CD4-positive, alpha-beta T cell treated with Interleukin-1 beta for 1 hour (primary cell): ENCODE results near the gene AVP.
"Not testable (repeated sequence)": the region's sequence is repeated elsewhere in the genome, so short reads cannot be mapped to it uniquely, and the experiment has no call there.

Source experiments
- DNase-seq, 2 donors: peaks; one replicate each; pipeline ENCODE4 v3.0.0-alpha.2; 2020 to 2022

The AVP gene, protein sequence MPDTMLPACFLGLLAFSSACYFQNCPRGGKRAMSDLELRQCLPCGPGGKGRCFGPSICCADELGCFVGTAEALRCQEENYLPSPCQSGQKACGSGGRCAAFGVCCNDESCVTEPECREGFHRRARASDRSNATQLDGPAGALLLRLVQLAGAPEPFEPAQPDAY

DNA sequence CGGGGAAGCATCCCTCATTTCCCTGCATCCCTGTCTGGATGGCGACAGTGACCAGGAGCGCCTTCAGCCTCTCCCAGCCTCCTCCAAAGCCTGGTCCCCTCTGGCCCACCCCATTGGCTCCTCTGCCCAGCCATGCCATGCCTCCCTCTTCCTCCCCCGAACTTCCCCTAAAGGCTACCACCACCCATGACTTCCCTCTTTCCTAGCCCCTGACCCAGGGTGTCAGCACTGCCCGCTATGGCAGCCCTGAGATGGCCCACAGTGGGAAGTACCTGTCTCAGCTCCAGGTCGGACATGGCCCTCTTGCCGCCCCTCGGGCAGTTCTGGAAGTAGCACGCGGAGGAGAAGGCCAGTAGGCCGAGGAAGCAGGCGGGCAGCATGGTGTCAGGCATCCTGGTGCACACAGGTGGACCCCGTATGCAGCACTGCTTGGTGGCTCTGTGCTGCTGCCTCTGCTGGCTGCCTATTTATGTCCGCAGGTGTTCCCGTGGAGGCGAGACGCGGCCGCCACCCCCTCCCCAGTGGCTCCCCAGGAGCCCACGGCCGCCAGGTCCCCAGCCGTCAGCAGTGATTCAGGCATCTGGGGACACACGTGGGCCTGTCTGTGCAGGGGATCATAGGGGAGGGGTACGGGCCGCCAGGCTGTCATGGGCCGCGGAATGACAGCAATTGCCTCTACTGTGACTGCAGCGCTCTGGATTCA lies at the start of gene AVP:
Gene AVP (minus strand): TSS at position 442 of the 703 bp plus-strand sequence. CDS start 50 bp downstream, at position 392.
- no peak for DNase-seq

DNA sequence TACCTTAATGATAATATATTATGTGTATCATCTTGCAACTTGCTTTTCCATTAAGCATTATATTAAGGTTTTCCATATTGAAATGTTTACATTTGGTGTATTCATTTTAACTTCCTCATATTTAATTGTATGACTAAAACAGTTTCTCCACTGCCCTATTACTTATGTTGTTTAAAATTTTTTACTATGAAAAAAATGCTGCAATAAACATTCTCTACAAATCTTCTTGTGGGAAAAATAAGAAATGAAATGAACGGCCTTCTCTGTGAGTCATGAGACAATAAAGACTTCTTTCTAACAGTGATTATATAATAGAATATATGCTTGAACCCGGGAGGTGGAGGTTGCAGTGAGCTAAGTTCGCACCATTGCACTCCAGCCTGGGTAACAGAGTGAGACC lies 49.6 kb upstream of the AVP start:
- DNase-seq: no peak

DNA sequence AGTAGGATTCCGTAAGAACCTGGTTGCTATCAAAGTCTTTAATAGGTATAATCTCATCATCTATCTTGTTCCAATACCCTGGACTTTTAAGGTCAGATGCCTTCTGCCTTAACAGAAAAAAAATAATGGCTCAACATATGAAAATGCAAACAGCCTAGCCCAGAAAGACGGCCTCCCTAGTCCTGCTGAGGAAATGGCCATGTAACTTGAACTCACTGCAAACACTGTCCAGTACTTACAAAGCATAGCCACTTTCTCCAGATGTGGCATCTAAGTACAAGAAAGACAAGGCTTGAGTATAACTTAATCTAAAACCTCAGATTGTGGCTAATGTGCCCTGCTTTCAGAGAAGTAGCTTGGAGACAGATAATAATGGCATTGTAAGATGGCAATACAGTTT lies 48.6 kb upstream of the AVP start:
- DNase-seq: no peak

DNA sequence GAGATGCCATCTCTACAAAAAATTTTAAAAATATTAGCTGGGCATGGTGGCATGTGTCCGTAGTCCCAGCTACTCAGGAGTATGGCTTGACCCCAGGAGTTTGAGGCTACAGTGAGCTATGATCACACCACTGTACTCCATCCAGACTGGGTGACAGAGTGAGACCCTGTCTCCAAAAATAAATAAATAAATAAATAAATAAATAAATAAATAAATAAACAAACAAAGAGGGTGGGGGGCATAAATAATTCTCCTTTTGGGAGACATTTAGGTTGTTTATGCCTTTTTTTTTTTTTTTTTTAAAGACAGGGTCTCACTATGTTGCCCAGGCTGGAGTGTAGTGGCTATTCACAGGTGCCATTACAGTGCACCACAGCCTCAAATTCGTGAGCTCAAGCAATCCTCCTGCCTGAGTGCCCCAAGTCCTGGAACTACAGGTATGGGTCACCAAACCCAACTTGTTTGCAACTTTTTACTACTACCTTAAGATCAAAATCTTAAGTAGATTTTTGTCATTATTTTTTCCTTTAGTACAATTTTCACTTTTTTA lies 45.6 kb upstream of the AVP start:
- DNase-seq: no peak

DNA sequence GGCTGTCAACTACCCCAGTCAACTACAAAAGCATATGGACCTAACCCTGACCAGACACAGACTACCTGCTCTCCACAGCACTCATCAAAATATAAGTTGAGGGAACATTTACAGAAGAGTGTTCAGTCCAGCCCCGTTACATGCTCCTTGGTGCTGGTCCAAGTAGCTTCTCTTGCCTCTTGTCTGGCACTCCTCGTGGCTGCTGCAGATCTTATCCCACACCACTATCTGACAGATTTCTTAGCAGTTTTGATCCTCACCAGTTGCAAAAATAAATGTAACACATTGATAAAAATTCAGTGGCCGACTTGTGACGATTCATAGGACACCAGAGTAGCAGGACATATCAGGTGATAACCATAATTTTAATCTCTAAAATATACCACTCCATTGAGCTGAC lies 44.6 kb upstream of the AVP start:
- no peak for DNase-seq

DNA sequence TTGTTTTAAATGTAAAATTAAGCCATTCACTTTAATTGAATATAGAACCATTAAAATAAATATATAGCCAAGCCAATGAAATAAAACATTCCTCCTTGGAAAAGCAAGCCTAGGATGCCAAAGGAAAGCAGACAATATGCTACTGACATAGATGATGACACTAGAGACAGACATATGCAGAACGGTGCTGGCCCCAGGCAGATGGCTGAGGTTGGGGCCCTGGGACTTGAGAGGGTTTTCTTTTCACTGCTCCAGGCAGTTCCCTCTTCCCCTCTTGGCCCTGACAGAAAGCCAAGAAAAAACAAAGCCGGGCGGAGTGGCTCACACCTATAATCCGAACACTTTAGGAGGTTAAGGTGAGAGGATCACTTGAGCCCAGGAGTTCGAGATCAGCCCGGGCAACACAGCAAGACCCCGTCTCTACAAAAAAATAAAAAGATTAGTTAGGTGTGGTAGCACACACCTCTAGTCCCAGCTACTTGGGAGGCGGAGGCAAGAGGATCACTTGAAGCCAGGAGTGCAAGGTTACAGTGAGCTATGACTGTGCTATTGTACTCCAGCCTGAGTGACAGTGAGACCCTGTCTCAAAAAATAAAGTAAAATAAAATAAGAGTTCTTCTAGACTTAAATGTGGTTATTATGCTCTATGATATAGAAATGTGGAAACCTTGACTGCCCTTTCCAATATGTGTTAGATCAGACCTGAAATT lies 43.9 kb upstream of the AVP start:
- no peak for DNase-seq

DNA sequence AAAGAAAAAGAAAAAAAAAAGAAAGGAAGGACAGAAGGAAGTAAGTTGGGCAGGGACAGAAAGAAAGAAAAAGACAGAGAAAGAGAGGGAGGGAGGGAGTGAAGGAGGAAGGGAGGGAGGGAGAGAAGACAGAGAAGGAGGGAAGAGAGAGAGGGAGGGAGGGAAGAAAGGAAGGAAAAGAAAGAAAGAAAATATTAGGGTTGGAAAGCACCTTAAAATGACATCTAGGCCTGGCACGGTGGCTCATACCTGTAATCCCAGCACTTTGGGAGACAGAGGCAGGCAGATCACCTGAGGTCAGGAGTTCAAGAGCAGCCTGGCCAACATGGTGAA lies 42.0 kb upstream of the AVP start:
- no peak for DNase-seq

DNA sequence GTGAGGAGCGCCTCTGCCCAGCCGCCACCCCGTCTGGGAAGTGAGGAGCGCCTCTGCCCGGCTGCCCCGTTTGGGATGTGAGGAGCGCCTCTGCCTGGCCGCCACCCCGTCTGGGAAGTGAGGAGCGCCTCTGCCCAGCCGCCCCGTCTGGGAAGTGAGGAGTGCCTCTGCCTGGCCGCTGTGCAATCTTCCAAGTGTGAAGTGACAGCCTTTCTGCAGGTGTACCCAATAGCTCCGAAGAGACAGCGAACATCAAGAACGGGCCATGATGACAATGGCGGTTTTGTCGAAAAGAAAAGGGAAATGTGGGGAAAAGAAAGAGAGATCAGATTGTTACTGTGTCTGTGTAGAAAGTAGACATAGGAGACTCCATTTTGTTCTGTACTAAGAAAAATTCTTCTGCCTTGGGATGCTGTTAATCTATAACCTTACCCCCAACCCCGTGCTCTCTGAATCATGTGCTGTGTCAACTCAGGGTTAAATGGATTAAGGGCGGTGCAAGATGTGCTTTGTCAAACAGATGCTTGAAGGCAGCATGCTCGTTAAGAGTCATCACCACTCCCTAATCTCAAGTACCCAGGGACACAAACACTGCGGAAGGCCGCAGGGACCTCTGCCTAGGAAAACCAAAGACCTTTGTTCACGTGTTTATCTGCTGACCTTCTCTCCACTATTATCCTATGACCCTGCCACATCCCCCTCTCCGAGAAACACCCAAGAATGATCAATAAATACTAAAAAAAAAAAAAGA lies 41.4 kb upstream of the AVP start:
- DNase-seq: not testable (repeated sequence)

DNA sequence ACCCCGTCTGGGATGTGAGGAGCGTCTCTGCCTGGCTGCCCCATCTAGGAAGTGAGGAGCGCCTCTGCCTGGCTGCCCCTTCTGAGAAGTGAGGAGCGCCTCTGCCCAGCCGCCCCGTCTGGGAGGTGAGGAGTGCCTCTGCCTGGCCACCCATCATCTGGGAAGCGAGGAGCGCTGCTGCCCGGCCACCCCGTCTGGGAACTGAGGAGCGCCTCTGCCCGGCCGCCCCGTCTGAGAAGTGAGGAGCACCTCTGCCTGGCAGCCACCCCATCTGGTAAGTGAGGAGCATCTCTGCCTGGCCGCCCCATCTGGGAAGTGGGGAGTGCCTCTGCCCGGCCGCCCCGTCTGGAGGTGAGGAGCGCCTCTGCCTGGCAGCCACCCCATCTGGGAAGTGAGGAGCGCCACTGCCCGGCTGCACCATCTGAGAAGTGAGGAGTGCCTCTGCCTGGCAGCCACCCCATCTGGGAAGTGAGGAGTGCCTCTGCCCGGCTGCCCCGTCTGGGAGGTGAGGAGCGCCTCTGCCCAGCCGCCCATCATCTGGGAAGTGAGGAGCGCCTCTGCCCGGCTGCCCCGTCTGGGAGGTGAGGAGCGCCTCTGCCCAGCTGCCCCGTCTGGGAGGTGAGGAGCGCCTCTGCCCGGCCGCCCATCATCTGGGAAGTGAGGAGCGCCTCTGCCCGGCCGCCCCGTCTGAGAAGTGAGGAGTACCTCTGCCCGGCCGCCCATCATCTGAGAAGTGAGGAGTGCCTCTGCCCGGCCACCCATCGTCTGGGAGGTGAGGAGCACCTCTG lies 40.4 kb upstream of the AVP start:
- not testable (repeated sequence) for DNase-seq

DNA sequence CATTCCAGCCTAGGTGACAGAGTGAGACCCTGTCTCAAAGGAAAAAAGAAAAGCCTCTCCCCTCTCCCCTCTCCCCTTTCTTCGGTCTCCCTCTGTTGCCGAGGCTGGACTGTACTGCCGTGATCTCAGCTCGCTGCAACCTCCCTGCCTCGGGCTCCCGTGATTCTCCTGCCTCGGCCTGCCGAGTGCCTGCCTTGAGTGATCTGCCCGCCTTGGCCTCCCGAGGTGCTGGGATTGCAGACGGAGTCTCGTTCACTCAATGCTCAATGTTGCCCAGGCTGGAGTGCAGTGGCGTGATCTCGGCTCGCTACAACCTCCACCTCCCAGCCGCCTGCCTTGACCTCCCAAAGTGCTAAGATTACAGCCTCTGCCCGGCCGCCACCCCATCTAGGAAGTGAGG lies 39.6 kb upstream of the AVP start:
- DNase-seq: not testable (repeated sequence)

DNA sequence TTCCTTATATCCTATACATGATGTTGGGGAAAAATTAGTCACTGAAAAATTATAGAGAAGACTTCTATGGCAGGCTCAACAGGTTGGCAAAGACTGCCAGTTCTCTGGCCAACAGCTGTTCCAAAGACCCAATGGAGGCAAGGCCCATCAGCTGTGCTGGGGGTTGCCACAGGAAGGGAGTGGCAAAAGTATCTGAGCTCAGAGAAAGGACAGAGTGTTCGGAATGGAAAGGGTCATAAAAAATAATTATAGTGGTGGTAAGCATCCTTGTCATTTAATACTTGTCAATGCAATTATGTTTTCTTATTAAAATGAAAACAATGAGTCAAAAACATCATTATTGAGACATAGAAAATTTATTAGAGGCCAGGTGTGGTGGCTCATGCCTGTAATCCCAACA lies 39.0 kb upstream of the AVP start:
- DNase-seq: no peak

DNA sequence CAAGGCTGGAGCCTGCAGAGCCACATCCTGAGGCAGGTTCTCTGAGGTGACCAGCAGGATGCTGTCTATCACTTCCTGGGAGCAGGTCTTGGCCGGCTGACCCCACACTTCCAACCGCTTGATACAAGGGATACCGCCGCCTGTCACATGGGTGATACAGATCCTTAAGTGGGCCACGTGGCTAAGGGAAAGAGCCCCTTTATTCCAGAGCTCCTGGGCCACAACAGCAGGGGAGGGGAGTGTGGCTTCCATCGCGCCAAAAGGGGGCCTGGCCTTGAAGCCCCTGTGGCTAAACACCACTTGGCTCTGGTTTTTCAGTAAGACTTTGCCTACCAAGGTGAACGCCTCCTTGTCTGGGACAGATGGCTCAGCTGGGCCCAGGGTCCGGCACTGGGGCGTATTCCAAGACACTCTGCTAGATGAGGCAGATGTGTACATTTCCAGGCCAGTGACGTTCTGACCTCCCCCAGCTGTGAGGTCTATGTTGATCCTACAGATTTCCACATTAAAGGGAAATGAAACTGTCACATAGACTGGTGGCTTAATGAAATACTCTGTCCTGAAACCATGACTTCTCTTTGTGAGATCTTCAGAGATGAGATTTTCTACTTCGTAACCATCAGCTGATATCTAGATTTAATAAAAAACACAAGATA lies 37.6 kb upstream of the AVP start:
- DNase-seq: no peak

DNA sequence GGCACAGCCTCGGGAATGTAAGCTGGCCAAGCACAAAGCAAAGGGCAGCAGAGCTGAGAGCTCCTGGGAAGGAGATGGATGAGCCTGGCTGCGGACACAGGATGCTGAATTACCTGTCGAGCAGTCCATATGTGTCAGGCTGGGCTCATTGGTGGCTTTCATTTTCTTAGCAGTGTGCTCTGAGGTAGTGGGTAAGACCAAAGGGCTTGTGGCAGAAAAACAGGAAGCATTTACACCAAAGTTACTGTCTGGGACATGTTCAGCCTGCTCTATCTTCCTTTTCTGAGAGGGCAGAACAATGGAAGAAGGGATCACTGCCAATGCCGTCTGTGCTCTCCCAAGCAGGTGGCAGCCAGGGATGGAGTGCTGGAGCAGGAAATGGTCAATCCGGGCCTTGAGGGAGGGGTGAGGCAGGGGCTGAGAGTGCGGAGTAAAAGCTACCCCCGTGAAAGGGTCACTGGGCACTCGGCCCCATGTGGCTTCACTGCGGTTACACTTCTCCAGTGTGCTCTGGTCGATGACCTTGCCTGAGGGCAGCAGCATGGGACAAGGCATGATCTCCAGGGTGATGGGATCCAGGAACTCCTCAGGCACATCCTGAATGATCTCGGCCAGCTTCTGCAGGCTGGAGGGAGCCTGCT lies 36.9 kb upstream of the AVP start:
- DNase-seq: peak; percentile 33 to 49

DNA sequence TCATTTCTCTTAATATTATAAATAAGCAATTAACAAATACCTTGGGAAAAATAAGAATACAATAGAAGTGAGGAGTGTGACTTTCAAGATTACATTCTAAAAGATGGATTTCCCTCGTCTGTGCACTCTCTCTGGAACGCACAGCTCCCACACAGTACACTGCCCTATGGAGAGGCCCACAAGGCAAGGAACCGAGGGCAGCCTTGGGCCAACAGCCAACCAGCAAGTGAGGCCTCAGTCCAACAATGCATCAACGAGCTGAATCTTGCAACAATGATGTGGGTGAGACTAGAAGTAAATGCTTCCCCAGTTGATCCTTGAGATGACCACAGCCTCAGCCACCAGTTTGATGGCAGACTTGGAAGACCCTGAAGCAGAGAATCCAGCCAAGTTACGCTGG lies 34.5 kb upstream of the AVP start:
- no peak for DNase-seq

DNA sequence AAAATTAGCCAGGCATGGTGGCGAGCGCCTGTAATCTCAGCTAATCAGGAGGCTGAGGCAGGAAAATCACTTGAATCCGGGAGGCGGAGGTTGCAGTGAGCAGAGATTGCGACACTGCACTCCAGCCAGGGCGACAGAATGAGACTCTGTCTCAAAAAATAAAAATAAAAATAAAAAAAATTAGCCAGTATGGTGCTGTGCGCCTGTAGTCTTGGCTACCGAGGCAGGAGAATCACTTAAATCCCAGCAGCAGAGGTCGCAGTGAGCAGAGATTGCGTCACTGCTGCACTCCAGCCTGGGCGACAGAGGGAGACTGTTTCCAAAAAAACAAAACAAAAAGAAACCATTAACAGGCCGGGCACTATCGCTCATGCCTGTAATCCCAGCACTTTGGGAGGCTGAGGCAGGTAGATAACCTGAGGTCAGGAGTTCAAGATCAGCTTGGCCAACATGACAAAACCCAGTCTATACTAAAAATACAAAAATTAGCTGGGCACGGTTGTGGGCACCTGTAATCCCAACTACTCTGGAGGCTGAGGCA lies 33.4 kb upstream of the AVP start:
- peak; percentile 54 to 73 for DNase-seq

DNA sequence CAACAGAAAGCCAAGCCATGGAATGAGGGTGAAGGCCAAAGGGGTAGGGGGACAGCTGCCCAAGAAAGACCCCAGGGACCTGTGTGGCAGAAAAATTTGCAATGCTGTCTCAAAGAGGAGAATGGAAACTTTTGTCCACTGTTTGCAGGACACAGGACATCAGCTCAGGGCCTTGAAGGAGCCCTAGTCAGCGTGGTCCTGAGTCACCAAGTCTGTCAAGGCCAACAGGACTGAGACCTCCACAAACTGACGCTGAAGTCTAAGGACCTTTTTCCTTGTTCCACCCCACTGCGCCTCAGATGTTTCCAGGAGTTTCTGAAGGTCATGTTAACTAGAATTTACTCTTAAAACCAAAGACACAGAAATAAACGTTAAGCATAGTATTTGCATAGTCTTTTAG lies 31.8 kb upstream of the AVP start:
- DNase-seq: no peak

DNA sequence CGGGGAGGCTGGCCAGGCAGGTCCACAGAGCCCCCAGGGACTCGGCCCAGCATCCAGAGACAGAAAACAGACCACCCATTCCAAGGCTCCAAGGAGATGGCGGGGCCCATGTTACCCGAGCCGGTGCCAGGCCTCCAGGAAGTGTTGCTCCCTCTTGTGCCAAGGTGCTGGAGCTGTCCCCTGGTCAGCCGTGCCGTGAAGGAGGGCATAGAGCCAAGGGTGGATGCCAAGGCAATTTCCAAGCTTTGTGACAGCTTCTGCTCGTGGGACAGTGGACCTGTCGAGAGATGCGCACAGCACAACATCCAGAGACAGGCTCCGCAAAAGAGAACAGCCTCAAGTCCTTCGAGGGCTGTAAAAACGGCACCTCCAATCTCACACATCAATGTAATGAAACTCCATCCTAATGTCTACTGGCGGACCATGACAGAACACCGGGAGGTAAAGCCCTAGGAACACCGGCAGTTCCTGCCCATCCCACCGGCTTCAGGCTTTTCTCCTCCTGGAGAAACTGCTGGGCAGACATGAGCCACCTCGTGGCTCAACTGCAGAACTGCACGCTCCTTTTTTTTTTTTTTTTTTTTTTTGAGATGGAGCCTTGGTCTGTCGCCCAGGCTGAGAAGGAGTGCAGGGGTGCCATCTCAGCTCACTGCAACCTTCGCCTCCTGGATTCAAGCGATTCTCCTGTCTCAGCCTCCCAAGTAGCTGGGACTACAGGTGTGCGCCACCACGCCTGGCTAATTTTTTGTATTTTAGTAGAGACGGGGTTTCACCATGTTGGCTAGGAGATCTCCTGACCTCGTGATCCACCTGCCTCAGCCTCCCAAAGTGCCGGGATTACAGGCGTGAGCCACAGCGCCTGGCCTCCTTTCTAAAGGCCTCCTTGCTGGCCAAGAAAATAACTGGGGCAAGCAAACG lies 30.9 kb upstream of the AVP start:
- DNase-seq: peak; percentile 39 to 40

DNA sequence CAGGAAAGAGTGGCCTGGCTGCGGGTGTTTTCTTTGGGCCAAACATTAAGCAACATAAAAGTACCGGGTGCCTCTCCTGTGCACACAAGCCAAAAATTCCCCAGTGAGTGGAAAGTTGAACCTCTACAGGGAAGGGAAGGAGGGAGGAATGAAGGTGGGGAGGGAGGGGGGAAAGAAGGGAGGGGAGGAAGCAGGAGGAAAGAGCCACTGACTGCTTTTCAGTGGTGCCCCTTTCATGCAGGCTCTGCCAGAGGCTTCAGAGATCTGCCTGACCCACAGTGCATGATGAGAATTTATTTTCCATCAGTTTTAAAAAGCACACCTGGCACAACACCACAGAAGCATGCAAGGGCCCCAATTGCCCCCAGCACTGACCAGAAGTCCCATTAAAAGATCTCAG lies 27.5 kb upstream of the AVP start:
- DNase-seq: no peak

DNA sequence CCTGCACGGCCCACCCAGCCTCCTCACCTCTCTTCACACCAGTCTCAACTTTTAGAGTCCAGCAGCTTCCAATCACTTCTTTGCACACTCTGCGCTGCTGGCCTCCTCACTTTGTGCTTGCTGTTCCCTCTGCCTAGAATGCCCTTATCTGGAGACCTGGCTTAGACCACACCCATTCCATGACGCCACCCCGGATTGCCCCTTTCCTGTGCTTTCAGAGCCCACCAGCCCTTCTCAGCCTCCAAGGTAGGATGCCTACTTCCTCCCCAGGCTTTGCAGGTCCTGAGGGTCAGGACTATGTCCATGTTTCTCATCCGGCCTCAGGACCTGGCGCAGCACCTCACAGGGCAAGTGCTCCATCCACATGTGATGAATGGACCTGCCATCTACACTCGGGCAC lies 27.0 kb upstream of the AVP start:
- DNase-seq: no peak
